Endodermal cell (in vitro differentiated cells): ENCODE measurements around the gene NUP188. TPM values are rescaled to one million over a fixed set of nuclear protein-coding genes. Genes with fewer than 3 reads are reported as not detected.
"Not testable (repeated sequence)": the region's sequence is repeated elsewhere in the genome, so short reads cannot be mapped to it uniquely, and the experiment has no call there.

ENCODE experiments used
- DNase-seq: peaks from one replicate; pipeline ENCODE4 v3.0.0-alpha.2; 2017
- H3K27ac ChIP-seq: 2 replicates; pipeline ENCODE4 v1.5.1; 2013; ENCODE audit warnings: mild to moderate bottlenecking, low read depth, low read length, moderate library complexity
- H3K27me3 ChIP-seq: 2 replicates; pipeline ENCODE4 v1.6.1; 2013; ENCODE audit warnings: mild to moderate bottlenecking, low read length, moderate library complexity; ENCODE audit not compliant: insufficient read depth, control insufficient read depth, poor library complexity, severe bottlenecking
- H3K36me3 ChIP-seq: 2 replicates; pipeline ENCODE4 v1.7.0; 2013; ENCODE audit warnings: mild to moderate bottlenecking, low read length, moderate library complexity; ENCODE audit not compliant: control insufficient read depth, insufficient read depth
- H3K4me1 ChIP-seq: one replicate; pipeline ENCODE4 v1.7.0; 2013; ENCODE audit warnings: low read length; ENCODE audit not compliant: control insufficient read depth, insufficient read depth
- H3K4me3 ChIP-seq: 2 replicates; pipeline ENCODE4 v1.5.1; 2013; ENCODE audit warnings: mild to moderate bottlenecking, low read length, moderate library complexity
- H3K9ac ChIP-seq: 2 replicates; pipeline ENCODE4 v1.6.1; 2013; ENCODE audit warnings: mild to moderate bottlenecking, low read length, moderate library complexity; ENCODE audit not compliant: poor library complexity, severe bottlenecking; ENCODE audit errors: extremely low read depth
- H3K9me3 ChIP-seq: 2 replicates; pipeline ENCODE4 v1.6.1; 2013; ENCODE audit warnings: mild to moderate bottlenecking, low read length, moderate library complexity; ENCODE audit not compliant: control insufficient read depth
- H3K27ac Mint-ChIP-seq: 2 replicates; pipeline ENCODE4 v1.8.0; 2020; ENCODE audit warnings: mixed read lengths
- H3K27me3 Mint-ChIP-seq: 2 replicates; pipeline ENCODE4 v1.8.0; 2021; ENCODE audit warnings: mild to moderate bottlenecking, mixed read lengths; ENCODE audit not compliant: insufficient read depth
- H3K36me3 Mint-ChIP-seq: 2 replicates; pipeline ENCODE4 v1.8.0; 2020; ENCODE audit warnings: low read depth, mixed read lengths
- H3K4me1 Mint-ChIP-seq: 2 replicates; pipeline ENCODE4 v1.8.0; 2020; ENCODE audit warnings: mixed read lengths
- H3K4me3 Mint-ChIP-seq: 2 replicates; pipeline ENCODE4 v1.8.0; 2020; ENCODE audit warnings: mild to moderate bottlenecking, moderate library complexity, mixed read lengths
- H3K9me3 Mint-ChIP-seq: 2 replicates; pipeline ENCODE4 v1.8.0; 2020; ENCODE audit warnings: mild to moderate bottlenecking, mixed read lengths
- CTCF ChIP-seq: fragments of 200-600 bp; sonication (generic); conservative IDR thresholded peaks from 2 replicates; pipeline ENCODE4 v1.5.0; 2021; ENCODE audit warnings: antibody characterized with exemption, mild to moderate bottlenecking
- WGBS, 2 experiments: methylation state at CpG; one replicate each; pipeline versions ENCODE4 v1.1.5 to v1.1.7; 2013; ENCODE audit warnings: missing lambda C conversion rate in 2 of 2, mixed read lengths in 1 of 2; ENCODE audit not compliant: insufficient coverage in 1 of 2, insufficient read length in 1 of 2; 5-methylcytosine and 5-hydroxymethylcytosine counted together
- total RNA-seq, 2 donors: library from RNA; stranded (reverse); fragmentation: NEBNext Ultra II Directional in 1 of 2; extraction: Animal tissue kit (Norgen Biotek cat#: 25700) in 1 of 2; gene quantifications; 2 replicates in 1 of 2; 3 replicates in 1 of 2; pipeline ENCODE4 v1.2.1, GENCODE V29; 2021

Gene NUP188
- total RNA-seq, 2 donors from 2014 or later = 89.8 to 94.8 TPM

GRCh38 chr9:129031514-129031913, 84.0 kb downstream of the NUP188 start:
- TF ChIP-seq CTCF = no peak
- WGBS, 2 experiments = 82 to 90% methylated on average over 2 to 4 of the region's 4 CpGs
- DNase-seq = no peak

GRCh38 chr9:129032541-129033159, 85.2 kb downstream of the NUP188 start:
- DNase-seq = no peak
- no peaks in the 10 kb centered on the region for H3K36me3 Mint-ChIP-seq
- Histone ChIP-seq H3K4me1 (peaks cover 5% of the 10 kb centered on the region), H3K9ac (no peak overlapping the region), H3K9me3 (no peaks in the 10 kb centered on the region), H3K36me3 (no peaks in the 10 kb centered on the region), H3K27me3 (no peaks in the 10 kb centered on the region), H3K27ac (no peak overlapping the region), H3K4me3 (no peak overlapping the region)
- H3K9me3 Mint-ChIP-seq = no peaks in the 10 kb centered on the region
- H3K27ac Mint-ChIP-seq = no peak overlapping the region
- TF ChIP-seq CTCF = no peak
- WGBS, 2 experiments = 89 to 96% methylated on average over 6 to 12 of the region's 12 CpGs
- H3K4me1 Mint-ChIP-seq = peaks cover 13% of the 10 kb centered on the region
- no peak overlapping the region for H3K4me3 Mint-ChIP-seq
- H3K27me3 Mint-ChIP-seq = no peaks in the 10 kb centered on the region

More at GRCh38 chr9:129031514-129031913, 84.0 kb downstream of the NUP188 start:
- Mint-ChIP-seq H3K4me3 (no peak overlapping the region), H3K4me1 (peaks cover 10% of the 10 kb centered on the region), H3K27ac (no peak overlapping the region), H3K27me3 (no peaks in the 10 kb centered on the region), H3K9me3 (no peaks in the 10 kb centered on the region), H3K36me3 (no peaks in the 10 kb centered on the region)
- H3K4me1 ChIP-seq = no peaks in the 10 kb centered on the region
- H3K4me3 ChIP-seq = no peak overlapping the region
- H3K9me3 ChIP-seq = no peaks in the 10 kb centered on the region
- no peak overlapping the region for H3K9ac ChIP-seq
- H3K27me3 ChIP-seq = no peaks in the 10 kb centered on the region
- no peaks in the 10 kb centered on the region for H3K36me3 ChIP-seq
- H3K27ac ChIP-seq = no peak overlapping the region

- no peaks in the 10 kb centered on the region for H3K36me3 ChIP-seq
- Mint-ChIP-seq H3K9me3 (no peaks in the 10 kb centered on the region), H3K4me1 (peaks cover 18% of the 10 kb centered on the region), H3K36me3 (no peaks in the 10 kb centered on the region), H3K27me3 (no peaks in the 10 kb centered on the region), H3K4me3 (no peak overlapping the region), H3K27ac (no peak overlapping the region)
- H3K27me3 ChIP-seq = no peaks in the 10 kb centered on the region
- H3K9me3 ChIP-seq = no peaks in the 10 kb centered on the region
- no peak for DNase-seq
- TF ChIP-seq CTCF = no peak
- no peak overlapping the region for H3K4me3 ChIP-seq
- H3K9ac ChIP-seq = no peak overlapping the region
- 88 to 95% methylated on average over 5 to 8 of the region's 8 CpGs for WGBS, 2 experiments
- peaks cover 7% of the 10 kb centered on the region for H3K4me1 ChIP-seq
- no peak overlapping the region for H3K27ac ChIP-seq
These were observed 85.7 kb downstream of the NUP188 start for GRCh38 chr9:129033216-129033615.

- 80 to 81% methylated on average over 13 of the region's 13 CpGs for WGBS, 2 experiments
- H3K4me1 ChIP-seq, H3K27me3 ChIP-seq, H3K9me3 Mint-ChIP-seq, H3K36me3 Mint-ChIP-seq, DNase-seq, H3K27me3 Mint-ChIP-seq, H3K36me3 ChIP-seq, H3K9me3 ChIP-seq, H3K9ac ChIP-seq: not testable (repeated sequence)
- H3K4me1 Mint-ChIP-seq = peaks cover 18% of the 10 kb centered on the region
- H3K4me3 Mint-ChIP-seq = peak overlapping the region; percentile 97
- peak overlapping the region; percentile 69 for H3K27ac Mint-ChIP-seq
- H3K4me3 ChIP-seq = peak overlapping the region; percentile 65
- H3K27ac ChIP-seq = peak overlapping the region; percentile 6
These were observed 88.3 kb downstream of the NUP188 start for GRCh38 chr9:129035838-129036237.
